Mesothelial cell of epicardium (in vitro differentiated cells): Measurements from ENCODE around the gene KIR2DL3. TPM values are rescaled to one million over a fixed set of nuclear protein-coding genes. Genes with fewer than 3 reads are reported as not detected.

Experiments used
- DNase-seq, 2 experiments: peaks; one replicate each; pipeline ENCODE4 v3.0.0; 2021; ENCODE audit warnings: low spot score in 2 of 2; ENCODE audit not compliant: unreplicated experiment in 2 of 2
- H3K27ac Mint-ChIP-seq: 2 replicates; pipeline ENCODE4 v1.8.0; 2021; ENCODE audit warnings: mixed read lengths
- H3K27me3 Mint-ChIP-seq: 2 replicates; pipeline ENCODE4 v1.8.0; 2021; ENCODE audit warnings: low read depth, mixed read lengths
- H3K36me3 Mint-ChIP-seq: 2 replicates; pipeline ENCODE4 v1.8.0; 2021; ENCODE audit warnings: mixed read lengths
- H3K4me1 Mint-ChIP-seq: 2 replicates; pipeline ENCODE4 v1.8.0; 2021; ENCODE audit warnings: mixed read lengths
- H3K4me3 Mint-ChIP-seq: 2 replicates; pipeline ENCODE4 v1.8.0; 2021; ENCODE audit warnings: mild to moderate bottlenecking, moderate library complexity, mixed read lengths
- H3K9me3 Mint-ChIP-seq: 2 replicates; pipeline ENCODE4 v1.8.0; 2021; ENCODE audit warnings: mixed read lengths
- total RNA-seq: library from RNA; stranded (reverse); gene quantifications from 3 replicates; pipeline ENCODE4 v1.2.1, GENCODE V29; 2021
- TF ChIP-seq, protein P1 (sequence below): fragments of 200-600 bp; sonication (generic); IDR thresholded peaks from one replicate; pipeline ENCODE4 v1.5.0; 2021; ENCODE audit warnings: antibody characterized with exemption; ENCODE audit not compliant: unreplicated experiment

KIR2DL3 gene
- total RNA-seq, 1 donor from 2014 or later = not detected

DNA sequence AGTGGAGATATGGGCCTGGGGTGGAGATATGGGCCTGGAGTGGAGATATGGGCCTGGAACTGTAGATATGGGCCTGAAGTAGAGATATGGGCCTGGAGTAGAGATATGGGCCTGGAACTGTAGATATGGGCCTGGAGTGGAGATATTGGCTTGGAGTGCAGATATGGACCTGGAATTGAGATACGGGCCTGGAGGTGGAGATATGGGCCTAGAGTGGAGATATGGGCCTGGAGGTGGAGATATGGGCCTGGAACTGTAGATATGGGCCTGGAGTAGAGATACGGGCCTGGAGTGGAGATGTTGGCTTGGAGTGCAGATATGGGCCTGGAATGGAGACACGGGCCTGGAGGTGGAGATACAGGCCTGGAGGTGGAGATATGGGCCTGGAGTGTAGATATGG, 13.7 kb upstream of the KIR2DL3 start:
- TF ChIP-seq, protein P1, sequence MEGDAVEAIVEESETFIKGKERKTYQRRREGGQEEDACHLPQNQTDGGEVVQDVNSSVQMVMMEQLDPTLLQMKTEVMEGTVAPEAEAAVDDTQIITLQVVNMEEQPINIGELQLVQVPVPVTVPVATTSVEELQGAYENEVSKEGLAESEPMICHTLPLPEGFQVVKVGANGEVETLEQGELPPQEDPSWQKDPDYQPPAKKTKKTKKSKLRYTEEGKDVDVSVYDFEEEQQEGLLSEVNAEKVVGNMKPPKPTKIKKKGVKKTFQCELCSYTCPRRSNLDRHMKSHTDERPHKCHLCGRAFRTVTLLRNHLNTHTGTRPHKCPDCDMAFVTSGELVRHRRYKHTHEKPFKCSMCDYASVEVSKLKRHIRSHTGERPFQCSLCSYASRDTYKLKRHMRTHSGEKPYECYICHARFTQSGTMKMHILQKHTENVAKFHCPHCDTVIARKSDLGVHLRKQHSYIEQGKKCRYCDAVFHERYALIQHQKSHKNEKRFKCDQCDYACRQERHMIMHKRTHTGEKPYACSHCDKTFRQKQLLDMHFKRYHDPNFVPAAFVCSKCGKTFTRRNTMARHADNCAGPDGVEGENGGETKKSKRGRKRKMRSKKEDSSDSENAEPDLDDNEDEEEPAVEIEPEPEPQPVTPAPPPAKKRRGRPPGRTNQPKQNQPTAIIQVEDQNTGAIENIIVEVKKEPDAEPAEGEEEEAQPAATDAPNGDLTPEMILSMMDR = no peak
- H3K4me1 Mint-ChIP-seq = no peaks in the 10 kb centered on the region
- no peak overlapping the region for H3K4me3 Mint-ChIP-seq
- H3K27me3 Mint-ChIP-seq = no peaks in the 10 kb centered on the region
- DNase-seq = no peak
- peaks cover 85% of the 10 kb centered on the region for H3K9me3 Mint-ChIP-seq
- H3K27ac Mint-ChIP-seq = no peak overlapping the region
- H3K36me3 Mint-ChIP-seq = peaks cover 15% of the 10 kb centered on the region

GRCh38 chr19:54725321-54725720, 13.0 kb upstream of the KIR2DL3 start:
- no peak for DNase-seq
- H3K4me1 Mint-ChIP-seq = no peaks in the 10 kb centered on the region
- peaks cover 80% of the 10 kb centered on the region for H3K9me3 Mint-ChIP-seq
- TF ChIP-seq, protein P1 = no peak
- H3K36me3 Mint-ChIP-seq = peaks cover 15% of the 10 kb centered on the region
- H3K27me3 Mint-ChIP-seq = no peaks in the 10 kb centered on the region
- no peak overlapping the region for H3K27ac Mint-ChIP-seq
- H3K4me3 Mint-ChIP-seq = no peak overlapping the region

DNA sequence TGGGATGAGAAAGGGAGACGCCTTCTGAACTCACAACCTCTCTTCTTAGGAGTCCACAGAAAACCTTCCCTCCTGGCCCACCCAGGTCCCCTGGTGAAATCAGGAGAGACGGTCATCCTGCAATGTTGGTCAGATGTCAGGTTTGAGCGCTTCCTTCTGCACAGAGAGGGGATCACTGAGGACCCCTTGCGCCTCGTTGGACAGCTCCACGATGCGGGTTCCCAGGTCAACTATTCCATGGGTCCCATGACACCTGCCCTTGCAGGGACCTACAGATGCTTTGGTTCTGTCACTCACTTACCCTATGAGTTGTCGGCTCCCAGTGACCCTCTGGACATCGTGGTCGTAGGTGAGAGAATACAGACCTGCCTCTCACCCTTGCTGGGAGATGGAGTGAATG, 10.8 kb upstream of the KIR2DL3 start:
- no peak for DNase-seq
- no peak overlapping the region for H3K27ac Mint-ChIP-seq
- H3K27me3 Mint-ChIP-seq = no peaks in the 10 kb centered on the region
- peaks cover 18% of the 10 kb centered on the region for H3K36me3 Mint-ChIP-seq
- peaks cover 81% of the 10 kb centered on the region for H3K9me3 Mint-ChIP-seq
- no peaks in the 10 kb centered on the region for H3K4me1 Mint-ChIP-seq
- H3K4me3 Mint-ChIP-seq = no peak overlapping the region
- TF ChIP-seq, protein P1 = no peak

DNA sequence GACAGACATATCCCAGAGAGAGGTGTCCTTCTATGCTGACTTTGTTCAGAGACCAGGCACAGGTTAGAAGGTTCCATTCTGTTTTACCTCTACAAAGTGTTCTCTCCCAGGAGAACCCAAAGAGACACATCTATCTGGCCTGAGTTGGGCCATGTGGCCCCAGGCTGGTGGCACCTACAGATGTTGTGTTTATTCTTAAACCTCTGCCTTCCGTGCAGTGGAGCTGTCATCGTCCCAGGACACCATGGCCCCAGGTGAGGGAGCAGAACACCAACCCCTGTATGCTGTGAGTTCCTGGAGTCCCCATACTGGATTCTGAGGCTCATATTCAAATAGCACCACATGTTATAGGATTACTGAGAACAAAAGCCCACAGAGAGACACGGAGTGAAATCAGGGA, 10.1 kb upstream of the KIR2DL3 start:
- peaks cover 81% of the 10 kb centered on the region for H3K9me3 Mint-ChIP-seq
- TF ChIP-seq, protein P1 = no peak
- no peak for DNase-seq
- no peaks in the 10 kb centered on the region for H3K4me1 Mint-ChIP-seq
- H3K27me3 Mint-ChIP-seq = no peaks in the 10 kb centered on the region
- peaks cover 17% of the 10 kb centered on the region for H3K36me3 Mint-ChIP-seq
- H3K4me3 Mint-ChIP-seq = no peak overlapping the region
- H3K27ac Mint-ChIP-seq = no peak overlapping the region

GRCh38 chr19:54729416-54730188, 8.7 kb upstream of the KIR2DL3 start:
- H3K27me3 Mint-ChIP-seq = no peaks in the 10 kb centered on the region
- H3K9me3 Mint-ChIP-seq = peaks cover 80% of the 10 kb centered on the region
- no peaks in the 10 kb centered on the region for H3K4me1 Mint-ChIP-seq
- H3K36me3 Mint-ChIP-seq = peaks cover 11% of the 10 kb centered on the region
- TF ChIP-seq, protein P1 = no peak
- H3K27ac Mint-ChIP-seq = no peak overlapping the region
- no peak overlapping the region for H3K4me3 Mint-ChIP-seq
- no peak for DNase-seq
